HEK293T (cell line): ENCODE results near the gene CDCA4.

Experiments used
- CTCF ChIA-PET: fragments of 350-600 bp; formaldehyde crosslinking; extraction: SDS; loops from one replicate; lab custom pipeline; 2021; ENCODE audit warnings: antibody characterized with exemption, inconsistent platforms; lab: Yijun Ruan, JAX
- POLR2A ChIA-PET: fragments of 350-600 bp; formaldehyde crosslinking; extraction: SDS; loops from one replicate; lab custom pipeline; 2020; ENCODE audit warnings: antibody characterized with exemption, inconsistent platforms; lab: Yijun Ruan, JAX
- DNase-seq: peaks from one replicate; pipeline ENCODE4 v3.0.0; 2012; ENCODE audit warnings: mixed read lengths; ENCODE audit errors: extremely low spot score
- ARNT ChIP-seq: fragments of 450-650 bp; IDR thresholded peaks from 2 replicates; pipeline ENCODE4 v1.6.1; 2017; ENCODE audit warnings: mild to moderate bottlenecking
- BHLHE40 ChIP-seq: fragments of 450-650 bp; IDR thresholded peaks from 2 replicates; pipeline ENCODE4 v1.6.1; 2016; ENCODE audit warnings: mild to moderate bottlenecking, moderate library complexity, borderline replicate concordance
- CTBP1 ChIP-seq: fragments of 450-650 bp; IDR thresholded peaks from 2 replicates; pipeline ENCODE4 v1.6.1; 2016; ENCODE audit warnings: borderline replicate concordance
- ELF4 ChIP-seq: fragments of 450-650 bp; IDR thresholded peaks from 2 replicates; pipeline ENCODE4 v1.6.1; 2017; ENCODE audit warnings: antibody characterized with exemption
- FOXA1 ChIP-seq: fragments of 450-650 bp; IDR thresholded peaks from 2 replicates; pipeline ENCODE4 v1.6.1; 2016; ENCODE audit warnings: mild to moderate bottlenecking
- FOXK2 ChIP-seq: fragments of 450-650 bp; IDR thresholded peaks from 2 replicates; pipeline ENCODE4 v1.6.1; 2016; ENCODE audit warnings: mild to moderate bottlenecking
- FOXM1 ChIP-seq: fragments of 450-650 bp; IDR thresholded peaks from 2 replicates; pipeline ENCODE4 v1.6.1; 2017; ENCODE audit warnings: mild to moderate bottlenecking, borderline replicate concordance
- HDGF ChIP-seq: fragments of 450-650 bp; IDR thresholded peaks from 2 replicates; pipeline ENCODE4 v1.6.1; 2017; ENCODE audit warnings: antibody characterized with exemption, borderline replicate concordance
- L3MBTL2 ChIP-seq: fragments of 450-650 bp; conservative IDR thresholded peaks from 2 replicates; pipeline ENCODE4 v1.6.1; 2016; ENCODE audit warnings: mild to moderate bottlenecking
- LEF1 ChIP-seq: fragments of 450-650 bp; IDR thresholded peaks from 2 replicates; pipeline ENCODE4 v1.6.1; 2017; ENCODE audit warnings: mild to moderate bottlenecking, borderline replicate concordance
- NFRKB ChIP-seq: fragments of 450-650 bp; IDR thresholded peaks from 2 replicates; pipeline ENCODE4 v1.6.1; 2016; ENCODE audit warnings: mild to moderate bottlenecking, moderate library complexity
- SP1 ChIP-seq: fragments of 450-650 bp; IDR thresholded peaks from 2 replicates; pipeline ENCODE4 v1.6.1; 2017
- SUZ12 ChIP-seq: fragments of 450-650 bp; IDR thresholded peaks from 2 replicates; pipeline ENCODE4 v1.6.1; 2016; ENCODE audit warnings: mild to moderate bottlenecking
- TARDBP ChIP-seq: fragments of 450-650 bp; IDR thresholded peaks from 2 replicates; pipeline ENCODE4 v1.6.1; 2016
- ZNF384 ChIP-seq: fragments of 450-650 bp; IDR thresholded peaks from 2 replicates; pipeline ENCODE4 v1.6.1; 2016
- TF ChIP-seq, protein P1 (sequence below): fragments of 450-650 bp; IDR thresholded peaks from 2 replicates; pipeline ENCODE4 v1.6.1; 2016

Gene CDCA4

DNA sequence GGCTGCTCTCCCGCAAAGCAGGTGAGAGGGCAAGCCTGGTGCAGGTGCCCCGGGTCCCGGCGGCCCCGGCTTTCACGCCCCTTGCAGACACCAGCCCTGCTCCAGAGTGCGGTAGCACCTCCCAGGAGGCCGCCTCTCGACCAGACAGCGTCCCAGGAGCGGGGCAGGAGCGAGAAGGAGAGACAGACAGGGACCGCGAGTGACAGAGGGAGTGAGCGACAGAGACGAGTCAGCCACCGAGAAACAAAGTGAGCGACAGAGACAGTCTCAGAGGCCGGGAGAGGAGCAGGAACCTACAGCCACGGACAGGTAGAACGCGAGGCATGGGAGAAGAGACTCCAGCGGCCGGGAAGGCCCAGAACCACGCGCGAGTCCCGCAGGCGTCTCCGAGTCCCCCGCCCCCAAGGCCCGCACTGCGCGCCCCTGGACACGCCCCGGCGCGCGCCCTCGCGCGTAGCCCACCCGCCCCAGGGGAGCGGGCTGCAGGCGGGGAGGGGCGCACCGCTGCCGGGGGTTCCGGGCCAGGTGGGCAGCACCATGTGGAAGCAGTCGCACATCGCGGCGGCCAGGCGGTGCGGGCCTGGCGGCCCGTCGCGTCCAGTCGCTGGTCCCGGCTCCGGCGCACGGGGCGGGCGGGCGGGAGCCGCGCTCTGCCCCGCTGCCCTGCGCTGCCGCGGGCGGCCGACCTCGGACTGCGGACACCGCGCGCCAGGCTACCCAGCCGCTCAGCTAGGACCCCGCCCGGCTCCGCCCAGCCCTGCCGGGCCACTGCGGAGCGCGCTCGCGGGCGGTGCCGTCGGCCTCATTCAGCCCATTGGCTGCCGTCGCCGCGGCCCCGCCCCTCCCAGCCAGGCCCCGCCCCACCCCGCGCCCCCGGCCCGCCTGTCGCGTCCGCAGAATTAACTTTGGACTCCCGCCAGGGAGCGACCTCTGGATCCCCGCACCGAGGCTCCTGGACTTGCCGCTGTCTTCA, 42.9 kb downstream of the CDCA4 start, which contains the start of gene AHNAK2:
AHNAK2 (minus strand) TSS at position 694 of the 973 bp plus-strand sequence; CDS start at position 557, 137 bp downstream.
- ChIA-PET CTCF (interaction anchor here (1.3 kb wide), 1 partner anchor 113 kb away, joined by 3 read pairs; no protein-coding TSS in a partner anchor), POLR2A (interaction anchor here (1.0 to 1.2 kb wide), 2 partner anchors 41 to 43 kb away, joined by 5 to 6 read pairs; partner anchors contain the start of gene CDCA4)
- TF ChIP-seq FOXK2, result no peak
- no peak for TF ChIP-seq TARDBP
- TF ChIP-seq ARNT, result no peak
- TF ChIP-seq HDGF, result no peak
- DNase-seq, result peak; percentile 94

DNA sequence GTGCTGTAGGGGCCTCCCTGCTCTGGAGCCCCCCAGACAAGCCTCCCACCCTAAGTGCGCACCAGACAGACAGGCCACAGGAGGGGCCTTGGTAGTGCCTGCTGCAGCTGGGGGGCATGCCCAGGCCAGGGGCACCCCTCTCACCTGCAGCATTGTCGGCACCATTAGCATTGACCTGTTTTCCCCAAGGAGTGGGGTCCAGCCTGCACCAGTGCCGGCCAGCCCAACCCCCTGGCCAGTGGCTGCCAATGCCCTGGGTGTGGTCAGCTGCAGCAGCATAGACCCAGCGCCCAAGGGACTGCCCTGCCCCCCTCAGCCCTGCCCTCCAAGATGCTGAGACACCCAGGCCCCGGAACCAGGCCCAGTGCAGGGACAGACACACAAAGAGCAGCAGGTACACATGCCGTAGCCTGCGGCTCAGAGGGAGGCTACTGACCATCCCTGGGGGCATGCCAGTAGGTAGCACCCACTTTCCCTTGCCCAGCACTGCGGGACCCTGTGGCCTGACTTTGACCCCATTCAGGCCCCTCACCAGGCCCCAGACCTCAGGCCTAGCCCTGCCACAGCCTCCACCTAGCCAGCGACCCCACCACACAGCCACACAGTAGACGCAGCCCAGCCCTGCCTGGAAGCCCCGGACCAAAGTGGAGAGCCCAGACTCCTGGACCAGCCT, 43.7 kb downstream of the CDCA4 start:
- DNase-seq, result no peak
- ChIA-PET POLR2A (no interaction called here), CTCF (interaction anchor here (5.3 kb wide), 1 partner anchor 69 kb away, joined by 42 read pairs; no protein-coding TSS in a partner anchor)
- no peak for TF ChIP-seq FOXM1
- TF ChIP-seq, protein P1, sequence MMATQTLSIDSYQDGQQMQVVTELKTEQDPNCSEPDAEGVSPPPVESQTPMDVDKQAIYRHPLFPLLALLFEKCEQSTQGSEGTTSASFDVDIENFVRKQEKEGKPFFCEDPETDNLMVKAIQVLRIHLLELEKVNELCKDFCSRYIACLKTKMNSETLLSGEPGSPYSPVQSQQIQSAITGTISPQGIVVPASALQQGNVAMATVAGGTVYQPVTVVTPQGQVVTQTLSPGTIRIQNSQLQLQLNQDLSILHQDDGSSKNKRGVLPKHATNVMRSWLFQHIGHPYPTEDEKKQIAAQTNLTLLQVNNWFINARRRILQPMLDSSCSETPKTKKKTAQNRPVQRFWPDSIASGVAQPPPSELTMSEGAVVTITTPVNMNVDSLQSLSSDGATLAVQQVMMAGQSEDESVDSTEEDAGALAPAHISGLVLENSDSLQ, result no peak
- no peak for TF ChIP-seq L3MBTL2
- no peak for TF ChIP-seq ZNF384
- TF ChIP-seq SP1, result no peak
- no peak for TF ChIP-seq ELF4
- no peak for TF ChIP-seq CTBP1
- no peak for TF ChIP-seq NFRKB
- no peak for TF ChIP-seq ARNT
- TF ChIP-seq FOXA1, result no peak
- no peak for TF ChIP-seq TARDBP
- TF ChIP-seq BHLHE40, result no peak
- TF ChIP-seq FOXK2, result no peak
- no peak for TF ChIP-seq LEF1
- TF ChIP-seq SUZ12, result no peak
- TF ChIP-seq HDGF, result no peak

DNA sequence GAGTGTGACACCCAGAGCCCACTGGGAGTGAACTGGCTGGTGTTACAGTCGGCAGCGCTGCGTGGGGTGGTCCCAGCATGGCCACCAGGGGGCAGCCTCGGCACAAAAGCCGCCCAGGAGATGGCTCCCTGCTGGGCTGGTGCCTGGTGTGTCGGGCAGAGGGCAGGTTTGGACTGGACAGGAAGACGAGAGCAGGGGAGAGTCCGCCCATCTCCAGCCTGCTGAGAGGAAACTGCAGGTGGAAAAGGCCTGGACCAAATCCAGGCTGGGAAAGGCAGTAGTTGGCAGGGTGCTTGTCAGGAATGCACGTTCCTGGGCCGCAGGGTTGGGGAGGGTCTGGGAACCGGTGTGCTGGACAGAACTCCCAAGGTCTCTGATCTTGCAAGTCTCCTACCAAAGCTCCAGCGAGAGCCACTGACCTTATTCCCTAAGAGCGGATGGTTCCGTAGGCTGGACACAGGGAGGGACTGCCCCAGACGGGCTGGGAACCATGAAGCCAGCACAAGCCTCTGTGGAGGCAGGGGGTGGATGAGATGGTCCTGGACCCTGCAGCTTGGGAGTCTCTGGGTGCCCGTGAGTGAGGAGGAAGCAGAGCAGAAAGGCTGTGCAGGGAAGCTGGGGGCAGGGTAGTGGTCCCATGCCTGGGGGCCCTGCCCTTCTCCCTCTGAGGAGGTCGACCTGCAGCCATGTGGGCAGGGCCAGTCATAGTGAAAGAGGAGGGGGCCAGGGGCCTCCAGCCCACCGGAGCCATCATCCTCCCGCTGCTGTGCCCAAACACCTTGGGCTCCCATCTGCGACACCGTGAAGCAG, 44.5 kb downstream of the CDCA4 start:
- ChIA-PET CTCF (interaction anchor here (0.9 to 5.3 kb wide), 8 partner anchors 8 to 72 kb away, joined by 3 to 42 read pairs (median 4); partner anchors contain the start of gene CLBA1), POLR2A (no interaction called here)
- DNase-seq, result peak; percentile 82
- no peak for TF ChIP-seq ELF4
- 0 out of 2 replicates have a peak, but pooled peaks have one; percentile 51 for TF ChIP-seq LEF1

DNA sequence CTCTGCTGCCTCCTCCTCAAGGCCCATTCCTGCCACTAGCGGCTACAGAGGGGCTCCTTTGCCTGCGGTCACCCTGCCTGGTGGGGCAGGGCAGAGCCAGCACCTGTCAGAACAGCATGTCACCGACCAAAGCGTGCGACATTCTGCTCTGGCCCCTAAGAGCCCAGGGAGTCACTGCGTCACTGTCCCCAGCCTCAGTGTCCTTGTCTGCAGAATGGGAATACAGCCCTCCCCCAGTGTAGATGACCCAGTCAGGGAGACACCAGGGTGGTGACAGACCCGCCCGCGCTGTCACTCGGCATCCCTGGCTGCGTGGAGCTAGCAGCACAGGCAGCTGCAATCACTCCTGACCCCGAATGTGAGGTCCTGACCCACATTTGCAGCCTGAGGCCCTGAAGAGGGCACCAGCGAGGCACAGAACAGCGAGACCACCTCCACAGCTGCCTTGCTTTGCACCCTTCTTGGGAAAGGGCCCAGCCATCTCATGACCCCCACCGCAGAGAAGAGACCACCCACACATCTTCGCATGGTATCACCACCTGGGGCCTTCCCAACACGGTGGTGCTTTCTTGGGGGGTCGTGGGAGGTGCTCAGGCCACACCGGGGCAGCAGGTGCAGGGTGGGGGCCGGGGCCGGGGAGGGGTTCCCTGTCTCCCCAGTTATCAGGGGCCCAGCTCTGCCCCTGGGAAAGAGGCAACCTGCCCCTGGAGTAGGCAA, 45.2 kb downstream of the CDCA4 start:
- POLR2A ChIA-PET, result interaction anchor here (1.1 to 1.4 kb wide), 2 partner anchors 8 to 223 kb away, joined by 3 read pairs; partner anchors contain the start of gene SIVA1
- CTCF ChIA-PET, result interaction anchor here (0.5 to 5.3 kb wide), 14 partner anchors 8 to 111 kb away, joined by 3 to 42 read pairs (median 3); partner anchors contain the start of gene CLBA1
- no peak for DNase-seq
- TF ChIP-seq ARNT (no peak), L3MBTL2 (no peak), BHLHE40 (no peak), TARDBP (no peak), ZNF384 (no peak), FOXK2 (no peak), SP1 (no peak), FOXA1 (no peak), ELF4 (no peak), NFRKB (no peak), CTBP1 (no peak), HDGF (no peak), SUZ12 (no peak)

DNA sequence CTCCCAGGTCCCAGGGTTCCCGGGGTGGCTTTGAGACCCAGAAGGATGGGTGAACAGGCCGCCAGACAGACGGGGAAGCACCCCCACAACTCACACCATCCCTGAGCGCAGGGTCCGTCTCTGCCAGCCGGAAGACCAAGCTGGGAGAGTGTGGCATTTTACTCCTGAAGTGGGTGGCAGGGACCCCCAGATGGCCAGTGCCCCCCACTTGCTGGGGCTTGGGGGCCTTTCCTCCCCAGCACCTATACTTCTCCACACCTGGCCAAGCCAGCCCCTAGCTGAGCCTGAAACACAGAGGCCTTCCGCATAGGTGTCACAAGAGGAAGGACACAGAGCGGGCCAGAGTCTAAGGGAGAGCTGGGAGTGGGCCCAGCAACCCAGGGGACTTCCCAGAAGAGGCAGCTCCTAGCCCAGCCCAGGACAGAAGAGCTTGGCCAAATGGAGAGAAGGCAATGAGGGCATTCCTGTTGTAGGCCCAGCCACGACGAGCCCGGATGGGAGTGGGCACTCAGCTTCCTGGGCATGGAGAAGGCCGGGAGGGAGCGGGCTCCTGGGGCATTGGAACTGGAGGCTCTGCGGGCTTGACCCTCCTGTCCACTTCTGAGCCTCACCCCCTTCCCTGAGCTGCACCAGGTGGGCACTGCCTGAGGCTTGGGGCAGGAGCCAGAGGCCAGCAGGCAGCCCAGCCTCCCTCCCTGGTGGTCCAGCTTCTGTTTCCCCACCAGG, 46.1 kb downstream of the CDCA4 start:
- DNase-seq, result no peak
- CTCF ChIA-PET, result interaction anchor here (0.8 to 5.3 kb wide), 10 partner anchors 8 to 111 kb away, joined by 3 to 42 read pairs (median 4); partner anchors contain the start of gene CLBA1
- POLR2A ChIA-PET, result interaction anchor here (1.1 to 1.4 kb wide), 3 partner anchors 9 to 222 kb away, joined by 3 to 4 read pairs (median 3); partner anchors contain the start of gene SIVA1
- TF ChIP-seq FOXM1, result no peak

DNA sequence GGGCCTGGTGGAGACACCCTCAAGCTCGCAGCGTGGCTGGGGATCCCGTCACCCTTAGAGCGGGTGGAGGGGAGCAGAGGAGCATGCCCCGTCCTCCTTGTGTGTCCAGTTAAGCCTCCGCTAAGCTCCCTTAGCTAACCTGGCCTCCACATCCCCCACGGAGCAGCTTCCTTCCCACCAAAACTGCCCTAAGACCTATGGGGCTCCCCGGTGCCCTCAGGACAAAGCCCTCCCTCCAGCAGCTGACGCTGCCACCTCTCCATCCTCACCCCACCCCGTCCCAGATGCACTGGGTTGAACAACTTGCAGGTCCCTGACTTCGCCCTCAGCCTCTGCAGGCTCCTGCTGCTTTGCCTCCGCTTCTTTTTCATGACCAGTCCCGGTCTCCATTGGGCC, 46.7 kb downstream of the CDCA4 start:
- DNase-seq, result no peak
- TF ChIP-seq NFRKB, result no peak
- no peak for TF ChIP-seq LEF1
- TF ChIP-seq ARNT, result no peak
- no peak for TF ChIP-seq L3MBTL2
- no peak for TF ChIP-seq FOXA1
- no peak for TF ChIP-seq CTBP1
- TF ChIP-seq TARDBP, result no peak
- no peak for TF ChIP-seq FOXK2
- no peak for TF ChIP-seq SUZ12
- TF ChIP-seq, protein P1, result no peak
- TF ChIP-seq ZNF384, result no peak
- no peak for TF ChIP-seq SP1
- TF ChIP-seq ELF4, result no peak
- no peak for TF ChIP-seq FOXM1
- no peak for TF ChIP-seq BHLHE40
- no peak for TF ChIP-seq HDGF
- CTCF ChIA-PET, result interaction anchor here (1.0 to 5.3 kb wide), 4 partner anchors 70 to 116 kb away, joined by 3 to 42 read pairs (median 5); no protein-coding TSS in a partner anchor
- POLR2A ChIA-PET, result interaction anchor here (1.1 to 1.5 kb wide), 4 partner anchors 9 to 221 kb away, joined by 3 to 7 read pairs (median 4); partner anchors contain the start of genes CDCA4 and SIVA1
